Adrenal gland (tissue), 5 donors: ENCODE results near the gene ARL10.

Experiments used
- POLR2A ChIP-seq, 2 donors: fragments of 450-650 bp; IDR thresholded peaks; one replicate each; pipeline ENCODE4 v1.6.1; 2017; ENCODE audit warnings: antibody characterized with exemption in 2 of 2, mild to moderate bottlenecking in 2 of 2, moderate library complexity in 1 of 2
- TF ChIP-seq, protein P1 (sequence below), 6 experiments: fragments of 450-650 bp in 4 of 6; fragments of 200-600 bp in 2 of 6; sonication (generic) in 1 of 6; IDR thresholded peaks; 1 replicate in 5 of 6; 2 replicates in 1 of 6; pipeline versions ENCODE4 v1.5.1 to v1.8.0; 2016 to 2021; ENCODE audit warnings: antibody characterized with exemption in 6 of 6, mild to moderate bottlenecking in 2 of 6, moderate library complexity in 1 of 6
- donor health status: DM: no; HTN: no; CAD: no.

DNA sequence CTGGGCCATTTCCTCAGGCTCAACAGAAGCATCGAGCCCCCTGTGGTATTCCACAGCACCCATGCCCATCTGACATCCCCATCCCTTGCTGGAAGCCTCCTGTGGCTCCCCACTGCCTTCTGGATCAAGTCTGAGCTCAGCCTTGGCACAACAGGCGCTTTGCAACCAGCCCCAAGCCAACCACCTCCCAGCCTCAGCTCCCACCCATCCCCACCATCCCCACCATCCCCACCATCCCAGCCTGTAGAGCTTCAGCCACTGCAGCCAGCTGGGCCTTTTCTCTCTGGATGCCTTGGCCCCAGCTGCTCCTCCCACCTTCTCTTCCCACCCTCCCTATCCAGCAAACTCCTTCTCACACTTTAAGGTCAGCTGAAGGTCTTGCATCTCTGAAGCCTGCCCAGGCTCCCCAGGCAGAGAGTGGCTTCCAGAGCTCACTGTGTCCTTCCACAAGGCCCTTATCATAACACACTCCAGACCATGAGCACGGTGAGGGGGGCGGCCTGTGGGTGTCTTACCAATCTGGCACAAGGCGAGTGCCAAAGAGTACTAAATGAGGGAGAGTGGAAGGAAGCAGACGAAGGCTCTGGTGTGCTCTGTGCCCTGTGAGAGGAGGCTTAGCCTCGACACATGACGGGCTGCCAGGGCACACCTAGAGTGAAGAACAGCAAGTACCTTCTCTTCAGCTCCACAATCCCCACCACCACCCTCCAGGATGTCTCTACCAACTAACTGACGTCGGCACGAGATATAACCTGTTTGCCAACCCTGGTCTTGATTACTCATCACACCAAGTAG lies 29.8 kb downstream of the ARL10 start:
- no peak for TF ChIP-seq POLR2A (IDR thresholded peaks at IDR 0.05)
- TF ChIP-seq, protein P1, sequence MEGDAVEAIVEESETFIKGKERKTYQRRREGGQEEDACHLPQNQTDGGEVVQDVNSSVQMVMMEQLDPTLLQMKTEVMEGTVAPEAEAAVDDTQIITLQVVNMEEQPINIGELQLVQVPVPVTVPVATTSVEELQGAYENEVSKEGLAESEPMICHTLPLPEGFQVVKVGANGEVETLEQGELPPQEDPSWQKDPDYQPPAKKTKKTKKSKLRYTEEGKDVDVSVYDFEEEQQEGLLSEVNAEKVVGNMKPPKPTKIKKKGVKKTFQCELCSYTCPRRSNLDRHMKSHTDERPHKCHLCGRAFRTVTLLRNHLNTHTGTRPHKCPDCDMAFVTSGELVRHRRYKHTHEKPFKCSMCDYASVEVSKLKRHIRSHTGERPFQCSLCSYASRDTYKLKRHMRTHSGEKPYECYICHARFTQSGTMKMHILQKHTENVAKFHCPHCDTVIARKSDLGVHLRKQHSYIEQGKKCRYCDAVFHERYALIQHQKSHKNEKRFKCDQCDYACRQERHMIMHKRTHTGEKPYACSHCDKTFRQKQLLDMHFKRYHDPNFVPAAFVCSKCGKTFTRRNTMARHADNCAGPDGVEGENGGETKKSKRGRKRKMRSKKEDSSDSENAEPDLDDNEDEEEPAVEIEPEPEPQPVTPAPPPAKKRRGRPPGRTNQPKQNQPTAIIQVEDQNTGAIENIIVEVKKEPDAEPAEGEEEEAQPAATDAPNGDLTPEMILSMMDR (IDR thresholded peaks at IDR 0.05), result no peak
